Kasumi-1 (cell line): ENCODE measurements around the gene NAPSA.
"Not testable (repeated sequence)": the region's sequence is repeated elsewhere in the genome, so short reads cannot be mapped to it uniquely, and the experiment has no call there.

Experiments
- DNase-seq, 2 experiments: peaks; one replicate each; lab custom pipeline; 2025; lab: John Stamatoyannopoulos, UW

The NAPSA gene

DNA sequence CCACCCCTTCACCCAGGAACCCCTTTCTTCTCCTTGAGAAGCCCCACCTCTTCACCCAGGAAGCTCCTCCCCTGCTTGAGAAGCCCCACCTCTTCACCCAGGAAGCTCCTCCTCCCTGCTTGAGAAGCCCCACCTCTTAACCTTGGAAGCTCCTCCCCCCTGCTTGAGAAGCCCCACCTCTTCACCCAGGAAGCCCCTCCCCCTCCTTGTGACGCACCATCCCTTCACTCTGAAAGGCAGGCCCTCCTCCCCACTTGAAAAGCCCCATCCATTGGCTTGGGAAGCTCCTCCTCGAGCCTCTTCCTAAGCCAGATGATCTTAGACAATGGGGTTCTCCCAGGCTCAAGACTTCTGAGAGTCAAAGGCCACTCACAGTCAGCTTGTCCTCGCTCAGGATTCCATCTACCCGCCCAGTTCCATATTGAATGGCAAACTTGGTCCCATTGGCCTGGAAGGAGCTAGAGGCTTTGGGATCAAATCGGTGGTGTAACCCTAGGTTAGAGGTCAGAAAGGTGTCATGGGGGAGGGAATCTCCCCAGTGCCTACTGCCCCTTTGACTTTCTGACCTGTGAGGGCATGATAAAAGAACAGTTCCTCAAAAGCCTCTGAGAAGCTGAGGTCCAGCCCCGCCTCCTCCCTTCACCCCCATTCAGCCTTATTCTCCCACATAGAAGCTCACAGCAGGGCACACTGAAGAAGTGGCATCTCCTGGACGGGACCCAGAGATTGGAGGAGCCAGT, 4.0 kb downstream of the NAPSA start:
- DNase-seq, result no peak

DNA sequence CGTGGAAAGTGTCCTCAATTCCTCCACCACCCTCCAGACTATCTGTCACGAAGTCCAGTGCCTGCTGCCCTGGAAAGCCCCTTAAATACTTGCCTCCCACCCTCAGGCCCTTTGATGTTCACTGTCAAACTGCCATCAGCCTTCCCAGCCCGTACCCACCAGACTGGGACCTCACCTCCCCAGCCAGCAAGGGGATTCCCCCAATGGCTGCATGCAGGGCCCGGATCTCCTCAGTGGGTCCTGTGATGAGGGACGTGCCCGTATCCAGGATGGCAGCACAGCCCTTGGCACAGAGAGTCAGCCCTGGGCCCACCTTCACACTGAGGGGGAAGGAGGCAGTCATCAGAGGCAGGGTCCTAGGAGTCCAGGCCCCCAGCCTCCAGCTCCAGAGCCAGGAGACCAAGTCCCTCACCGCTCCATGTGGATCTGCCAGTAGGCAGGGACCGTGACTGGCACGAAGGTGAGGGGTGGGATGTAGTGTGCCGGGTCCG, 6.1 kb downstream of the NAPSA start:
- DNase-seq, result no peak

DNA sequence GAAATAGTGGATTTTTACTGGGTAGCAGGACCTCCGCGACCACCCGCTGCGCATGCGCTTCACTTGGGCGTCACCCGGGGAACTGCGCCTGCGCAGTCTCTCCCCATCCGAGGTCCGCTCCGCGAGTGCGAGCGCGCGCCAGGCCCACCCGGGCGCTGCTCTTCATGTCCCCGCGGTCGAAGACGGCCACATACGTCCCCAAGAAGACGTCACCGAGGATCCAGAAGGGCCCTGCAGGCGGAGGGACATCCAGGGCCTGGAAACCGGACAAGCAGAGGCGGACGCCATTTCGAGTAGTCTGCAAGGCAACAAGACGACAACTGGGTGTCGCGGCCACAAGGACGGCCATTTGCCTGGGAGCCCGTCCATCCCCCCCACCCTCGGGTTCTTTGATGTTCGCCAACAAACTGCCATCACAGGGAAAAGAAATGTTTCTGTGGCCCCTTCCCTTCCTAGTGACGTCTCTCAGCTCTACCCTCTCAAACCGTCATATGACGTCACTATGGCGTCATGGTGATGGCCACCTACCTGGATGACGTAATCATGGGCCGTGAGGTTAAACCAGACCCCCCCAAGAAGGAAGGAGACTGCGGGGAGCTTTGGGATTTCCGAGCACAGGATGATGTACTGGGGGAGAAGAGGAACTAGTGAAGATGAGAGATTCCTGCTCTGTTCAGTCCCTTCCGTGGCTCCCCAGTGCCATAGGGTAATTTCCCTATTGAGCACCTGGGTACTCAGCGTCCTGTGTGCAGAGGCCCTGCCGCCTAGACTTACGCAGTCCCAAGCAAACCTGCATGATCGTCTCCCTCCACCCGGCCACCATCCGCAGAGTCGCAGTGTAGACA, 6.7 kb downstream of the NAPSA start:
- no peak for DNase-seq

DNA sequence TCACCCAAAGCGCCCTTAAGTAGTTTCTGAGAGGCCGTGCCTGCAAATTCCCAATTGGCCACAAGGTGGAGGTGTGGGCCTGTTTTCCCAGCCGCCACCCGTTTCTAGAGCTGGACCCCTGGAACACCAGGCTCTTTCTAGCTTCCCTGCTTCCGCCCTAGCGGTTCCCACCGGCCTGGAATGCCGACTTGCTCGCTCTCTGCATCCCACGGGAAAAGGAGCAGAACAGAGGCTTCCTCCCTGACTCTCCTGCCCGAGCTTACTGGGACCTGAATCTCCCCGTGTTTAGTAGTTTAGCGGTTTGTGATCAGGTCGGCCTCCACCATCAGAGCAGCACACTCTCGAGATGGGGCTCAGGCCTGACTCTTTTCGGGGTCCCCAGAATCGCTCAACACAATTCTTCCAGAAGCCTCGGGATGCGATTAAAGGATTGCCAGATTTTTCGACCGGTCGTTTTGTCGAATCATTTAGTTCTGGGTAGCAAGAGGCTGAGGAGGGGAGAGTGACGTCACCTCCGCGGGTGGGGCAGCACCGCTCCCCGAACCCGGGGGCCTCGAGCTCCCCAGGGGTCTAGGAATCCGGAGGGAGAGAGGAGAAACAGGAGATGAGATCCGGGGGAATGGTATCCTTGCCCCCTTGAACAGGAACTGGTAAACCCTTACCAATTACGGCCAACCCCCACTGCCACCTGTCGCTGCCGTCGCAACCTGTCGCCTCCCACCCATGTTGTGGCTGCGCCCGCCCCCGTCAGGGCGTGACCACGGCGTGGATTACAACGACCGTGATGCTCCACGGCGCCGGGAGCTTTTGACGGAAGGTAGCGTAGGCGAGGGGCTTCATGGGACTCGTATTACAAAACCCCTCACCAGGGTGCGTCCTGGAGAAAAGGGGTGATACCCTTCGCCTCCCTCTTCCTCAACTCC, 8.0 kb downstream of the NAPSA start:
- DNase-seq, result peak; percentile 14 to 60

DNA sequence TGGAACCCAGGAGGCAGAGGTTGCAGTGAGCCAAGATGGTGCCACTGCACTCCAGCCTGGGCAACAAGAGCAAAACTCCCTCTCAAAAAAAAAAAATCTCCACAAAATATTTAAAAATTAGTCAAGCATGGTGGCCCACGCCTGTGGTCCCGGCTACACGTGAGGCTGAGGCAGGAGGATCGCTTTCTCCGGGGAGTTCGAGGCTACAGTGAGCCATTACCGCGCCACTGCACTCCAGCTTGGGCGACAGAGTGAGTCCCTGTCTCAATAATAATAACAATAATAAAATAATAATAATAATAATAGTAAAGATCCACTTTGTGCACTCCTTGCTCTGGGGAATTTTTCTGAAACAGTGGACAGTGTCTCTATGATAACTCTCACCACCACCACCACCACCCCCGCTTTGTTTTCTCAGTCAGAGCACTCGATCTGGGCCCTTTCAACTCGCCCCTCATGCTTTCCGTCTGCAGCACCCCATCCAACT, 8.7 kb downstream of the NAPSA start:
- DNase-seq, result no peak

DNA sequence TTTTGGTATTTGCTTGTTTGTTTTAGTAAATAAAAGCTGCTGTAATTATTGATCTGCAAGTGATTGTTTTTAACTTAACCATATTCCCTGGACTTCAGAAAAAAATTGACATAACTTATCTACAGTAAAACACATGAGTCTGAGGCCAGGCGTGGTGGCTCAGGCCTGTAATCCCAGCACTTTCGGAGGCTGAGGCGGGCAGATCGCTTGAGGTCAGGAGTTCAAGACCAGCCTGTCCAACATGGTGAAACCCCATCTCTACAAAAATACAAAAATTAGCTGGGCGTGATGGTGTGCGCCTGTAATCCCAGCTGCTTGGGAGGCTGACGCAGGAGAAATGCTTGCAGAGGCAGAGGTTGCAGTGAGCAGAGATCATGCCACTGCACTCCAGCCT, 12.0 kb downstream of the NAPSA start:
- not testable (repeated sequence) for DNase-seq

GRCh38 chr19:50352242-50352641, 13.2 kb downstream of the NAPSA start:
- no peak for DNase-seq

- DNase-seq, result no peak
These were observed 16.0 kb downstream of the NAPSA start for GRCh38 chr19:50349277-50350057.

DNA sequence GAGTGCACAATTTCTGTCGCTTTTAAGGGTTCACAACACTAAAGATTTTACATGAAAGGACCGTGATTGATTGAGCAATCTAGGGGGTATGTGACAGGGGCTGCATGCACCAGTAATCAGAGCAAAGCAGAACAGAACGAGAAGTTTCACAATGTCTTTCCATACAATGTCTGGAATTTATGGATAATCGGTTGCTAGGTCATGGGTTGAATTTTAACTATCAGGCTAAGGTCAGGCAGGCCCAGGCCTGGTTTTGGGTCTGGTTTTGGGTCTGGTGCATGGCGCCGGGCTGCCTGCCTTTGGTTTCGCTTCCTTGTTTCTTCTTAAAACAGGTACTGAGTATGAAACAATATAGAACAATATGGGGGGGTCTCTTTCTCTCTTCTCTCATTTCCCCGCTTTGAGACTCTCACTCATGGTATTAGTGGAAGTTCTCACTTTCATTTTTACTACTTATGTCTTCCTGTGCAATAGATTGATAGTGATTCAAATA, 18.3 kb downstream of the NAPSA start:
- DNase-seq, result not testable (repeated sequence)

DNA sequence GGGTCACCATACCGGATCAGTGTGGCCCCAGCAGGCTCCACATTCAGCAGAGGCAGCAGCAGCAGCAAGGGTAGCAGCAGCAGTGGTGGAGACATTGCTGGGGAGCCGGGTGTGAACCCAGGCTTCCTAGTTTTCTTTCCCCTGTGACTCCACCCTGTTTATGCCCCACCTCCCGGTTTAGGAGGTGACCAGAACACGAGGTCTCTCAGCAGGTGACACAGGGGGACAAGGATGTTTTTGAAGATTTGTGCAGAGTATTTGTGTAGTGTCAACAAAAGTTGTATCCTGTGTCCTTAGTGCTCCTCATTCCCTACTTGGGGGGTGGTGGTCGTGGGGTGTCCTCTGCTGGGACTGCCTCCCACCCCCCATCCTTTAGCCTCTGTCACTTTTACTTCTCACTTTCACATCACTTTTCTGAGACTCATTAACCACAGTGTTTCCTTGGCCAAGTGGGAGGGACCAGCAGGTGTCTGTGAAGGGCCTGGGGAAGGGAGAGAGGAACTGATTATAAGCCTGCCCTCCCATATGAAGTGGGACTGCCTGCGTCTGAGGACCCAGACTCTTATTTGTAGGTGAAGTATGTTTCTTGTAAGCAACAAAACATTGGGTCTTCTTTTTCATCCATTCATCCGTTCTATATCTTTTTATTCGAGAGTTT, 20.6 kb downstream of the NAPSA start:
- no peak for DNase-seq

DNA sequence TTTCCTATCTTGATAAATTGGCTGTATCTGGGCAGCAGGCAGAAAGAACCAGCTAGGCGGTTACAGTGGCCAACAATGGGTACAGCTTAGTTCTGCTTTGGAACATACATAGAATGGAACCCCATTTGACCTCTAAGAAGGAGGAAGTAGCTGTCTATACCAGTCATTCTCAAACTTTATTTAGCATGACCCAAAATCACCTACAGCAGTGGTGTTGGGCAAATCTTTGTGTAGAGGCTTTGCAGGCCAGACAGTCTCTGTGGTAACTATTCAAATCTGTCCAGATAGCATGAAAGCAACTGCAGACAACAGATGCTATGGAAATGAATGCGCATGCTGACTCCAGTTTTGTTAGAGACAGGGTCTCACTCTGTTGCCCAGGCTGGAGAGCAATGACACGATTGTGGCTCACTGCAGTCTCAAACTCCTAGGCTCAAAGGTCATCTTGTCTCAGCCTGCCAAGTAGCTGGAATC, 24.3 kb downstream of the NAPSA start:
- no peak for DNase-seq

- DNase-seq, result no peak
These were observed 25.1 kb downstream of the NAPSA start for GRCh38 chr19:50340331-50340730.

DNA sequence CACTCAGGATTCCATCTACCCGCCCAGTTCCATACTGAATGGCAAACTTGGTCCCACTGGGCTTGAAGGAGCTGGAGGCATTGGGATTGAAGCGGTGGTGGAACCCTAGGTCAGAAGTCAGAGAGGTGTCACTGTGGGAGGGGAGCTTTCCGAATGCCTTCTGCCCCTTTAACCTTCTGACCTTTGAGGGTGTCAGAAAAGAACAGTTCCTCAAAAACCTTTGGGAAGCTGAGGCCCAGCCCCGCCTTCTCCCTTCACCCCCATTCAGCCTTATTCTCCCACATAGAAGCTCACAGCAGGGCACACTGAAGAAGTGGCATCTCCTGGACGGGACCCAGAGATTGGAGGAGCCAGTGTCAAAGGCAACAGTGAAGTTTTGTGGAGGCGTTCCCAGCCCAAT, 28.4 kb downstream of the NAPSA start:
- not testable (repeated sequence) for DNase-seq

DNA sequence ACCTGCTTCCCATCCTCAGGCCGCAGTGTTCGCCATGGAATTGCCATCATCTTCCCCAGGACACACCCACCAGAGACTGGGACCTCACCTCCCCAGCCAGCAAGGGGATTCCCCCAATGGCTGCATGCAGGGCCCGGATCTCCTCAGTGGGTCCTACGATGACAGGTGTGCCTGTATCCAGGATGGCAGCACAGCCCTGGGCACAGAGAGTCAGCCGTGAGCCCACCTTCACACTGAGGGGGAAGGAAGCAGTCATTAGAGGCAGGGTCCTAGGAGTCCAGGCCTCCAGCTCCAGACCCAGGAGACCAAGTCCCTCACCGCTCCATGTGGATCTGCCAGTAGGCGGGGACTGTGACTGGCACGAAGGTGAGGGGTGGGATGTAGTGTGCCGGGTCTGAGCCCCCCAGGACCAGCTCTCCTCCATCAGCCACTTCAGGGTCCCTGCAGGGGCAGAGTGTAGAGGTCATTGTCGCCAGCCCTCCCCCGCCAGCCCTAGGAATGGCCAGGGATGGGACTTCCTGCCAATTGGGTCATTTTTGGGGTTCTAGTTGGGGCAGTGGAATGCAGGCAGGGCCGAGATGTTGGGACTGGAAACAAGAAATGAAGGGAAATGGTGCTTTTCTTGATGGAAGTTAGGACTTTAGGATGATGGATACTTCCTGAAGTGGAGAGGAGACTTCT, 30.6 kb downstream of the NAPSA start:
- no peak for DNase-seq

GRCh38 chr19:50333737-50334617, 31.5 kb downstream of the NAPSA start:
- no peak for DNase-seq

GRCh38 chr19:50333235-50333736, 32.2 kb downstream of the NAPSA start:
- DNase-seq, result no peak

GRCh38 chr19:50332244-50333038, 33.0 kb downstream of the NAPSA start:
- no peak for DNase-seq

- DNase-seq, result no peak
These were observed 33.5 kb downstream of the NAPSA start for GRCh38 chr19:50331994-50332243.
